ENCODE data around the gene GRIN1.

The GRIN1 gene

GRCh38 chr9:137198902-137199283 lies 59.9 kb downstream of the GRIN1 start:
- Histone ChIP-seq H3K4me1 (ENCODE audit: insufficient read depth, low read length, poor library complexity, severe bottlenecking) (peaks cover 26% of the 10 kb centered on the region), H4K20me1 (ENCODE audit: insufficient read depth, low read length, poor library complexity, severe bottlenecking) (peaks cover 13% of the 10 kb centered on the region), H3K9me2 (replicated peaks; ENCODE audit: low read depth, low read length) (no peaks in the 10 kb centered on the region), H3K9ac (ENCODE audit: low read depth, low read length, poor library complexity, severe bottlenecking) (peak overlapping the region; percentile 10), H3K4me3 (ENCODE audit: low read length, poor library complexity, severe bottlenecking) (peak overlapping the region; percentile 67), H3K36me3 (ENCODE audit: insufficient read depth, low read length) (no peaks in the 10 kb centered on the region), H3K79me2 (ENCODE audit: insufficient read depth, low read length) (peaks cover 52% of the 10 kb centered on the region), H3K9me3 (ENCODE audit: insufficient read depth, low read depth, low read length) (no peaks in the 10 kb centered on the region), H3K4me2 (ENCODE audit: low read depth, low read length, poor library complexity, severe bottlenecking) (peak overlapping the region; percentile 65), H2AFZ (ENCODE audit: low read length) (no peak overlapping the region), H3K27me3 (ENCODE audit: insufficient read depth, low read length, poor library complexity, severe bottlenecking) (no peaks in the 10 kb centered on the region), H3F3A (ENCODE audit: low read depth) (no peaks in the 10 kb centered on the region)
- TF ChIP-seq EZH2phosphoT487 (IDR thresholded peaks at IDR 0.05; ENCODE audit: borderline replicate concordance) = no peak
- TF ChIP-seq, protein P1, sequence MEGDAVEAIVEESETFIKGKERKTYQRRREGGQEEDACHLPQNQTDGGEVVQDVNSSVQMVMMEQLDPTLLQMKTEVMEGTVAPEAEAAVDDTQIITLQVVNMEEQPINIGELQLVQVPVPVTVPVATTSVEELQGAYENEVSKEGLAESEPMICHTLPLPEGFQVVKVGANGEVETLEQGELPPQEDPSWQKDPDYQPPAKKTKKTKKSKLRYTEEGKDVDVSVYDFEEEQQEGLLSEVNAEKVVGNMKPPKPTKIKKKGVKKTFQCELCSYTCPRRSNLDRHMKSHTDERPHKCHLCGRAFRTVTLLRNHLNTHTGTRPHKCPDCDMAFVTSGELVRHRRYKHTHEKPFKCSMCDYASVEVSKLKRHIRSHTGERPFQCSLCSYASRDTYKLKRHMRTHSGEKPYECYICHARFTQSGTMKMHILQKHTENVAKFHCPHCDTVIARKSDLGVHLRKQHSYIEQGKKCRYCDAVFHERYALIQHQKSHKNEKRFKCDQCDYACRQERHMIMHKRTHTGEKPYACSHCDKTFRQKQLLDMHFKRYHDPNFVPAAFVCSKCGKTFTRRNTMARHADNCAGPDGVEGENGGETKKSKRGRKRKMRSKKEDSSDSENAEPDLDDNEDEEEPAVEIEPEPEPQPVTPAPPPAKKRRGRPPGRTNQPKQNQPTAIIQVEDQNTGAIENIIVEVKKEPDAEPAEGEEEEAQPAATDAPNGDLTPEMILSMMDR (conservative IDR thresholded peaks at IDR 0.05; ENCODE audit: low read length) = no peak

DNA sequence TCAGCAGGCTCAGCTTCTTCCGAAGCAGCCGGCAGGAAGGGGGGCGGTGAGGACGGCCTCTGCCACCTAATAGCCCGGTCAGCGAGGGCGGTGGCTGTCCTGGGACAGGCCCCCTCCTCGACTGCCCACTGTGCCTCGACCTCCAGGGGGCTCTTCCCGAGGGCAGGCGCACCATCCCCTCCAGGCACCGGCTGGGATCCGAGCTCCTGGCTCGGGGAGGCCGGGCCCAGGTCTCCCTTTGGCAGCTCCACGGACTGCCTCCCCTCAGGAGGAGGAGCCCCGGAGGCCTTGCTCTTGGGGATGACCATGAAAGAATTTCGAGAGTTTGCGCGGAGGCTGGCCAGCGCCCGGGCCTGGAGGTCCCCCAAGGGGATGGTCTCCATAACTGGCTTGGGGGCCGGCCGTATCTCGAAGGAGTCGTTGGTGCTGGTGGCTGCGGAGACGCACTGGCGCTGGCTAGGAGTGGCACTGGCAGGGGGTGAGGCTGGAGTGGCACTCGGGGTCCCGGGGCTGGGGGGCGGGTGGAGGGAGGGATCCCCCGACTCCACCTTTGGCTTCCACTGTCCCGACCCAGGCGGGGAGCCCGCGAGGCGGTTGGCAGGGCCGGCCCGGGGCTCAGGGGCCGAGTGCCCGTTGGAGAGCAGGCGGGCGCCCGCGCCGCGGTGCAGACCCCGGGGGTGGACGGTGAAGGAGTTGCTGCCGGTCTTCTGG lies 60.6 kb downstream of the GRIN1 start:
- H3K4me1 ChIP-seq (ENCODE audit: insufficient read depth, low read length, poor library complexity, severe bottlenecking) = peaks cover 32% of the 10 kb centered on the region
- H3K4me2 ChIP-seq (ENCODE audit: low read depth, low read length, poor library complexity, severe bottlenecking) = peak overlapping the region; percentile 65
- peak overlapping the region; percentile 67 for H3K4me3 ChIP-seq (ENCODE audit: low read length, poor library complexity, severe bottlenecking)
- H3K27me3 ChIP-seq (ENCODE audit: insufficient read depth, low read length, poor library complexity, severe bottlenecking) = no peaks in the 10 kb centered on the region
- no peaks in the 10 kb centered on the region for H3K9me3 ChIP-seq (ENCODE audit: insufficient read depth, low read depth, low read length)
- H3F3A ChIP-seq (ENCODE audit: low read depth) = no peaks in the 10 kb centered on the region
- H3K9ac ChIP-seq (ENCODE audit: low read depth, low read length, poor library complexity, severe bottlenecking) = peak overlapping the region; percentile 10
- H3K79me2 ChIP-seq (ENCODE audit: insufficient read depth, low read length) = peaks cover 54% of the 10 kb centered on the region
- no peaks in the 10 kb centered on the region for H3K36me3 ChIP-seq (ENCODE audit: insufficient read depth, low read length)
- no peaks in the 10 kb centered on the region for H3K9me2 ChIP-seq (replicated peaks; ENCODE audit: low read depth, low read length)
- H2AFZ ChIP-seq (ENCODE audit: low read length) = no peak overlapping the region
- H4K20me1 ChIP-seq (ENCODE audit: insufficient read depth, low read length, poor library complexity, severe bottlenecking) = peaks cover 20% of the 10 kb centered on the region
- TF ChIP-seq, protein P1 (conservative IDR thresholded peaks at IDR 0.05; ENCODE audit: low read length) = no peak
- no peak for TF ChIP-seq EZH2phosphoT487 (IDR thresholded peaks at IDR 0.05; ENCODE audit: borderline replicate concordance)

DNA sequence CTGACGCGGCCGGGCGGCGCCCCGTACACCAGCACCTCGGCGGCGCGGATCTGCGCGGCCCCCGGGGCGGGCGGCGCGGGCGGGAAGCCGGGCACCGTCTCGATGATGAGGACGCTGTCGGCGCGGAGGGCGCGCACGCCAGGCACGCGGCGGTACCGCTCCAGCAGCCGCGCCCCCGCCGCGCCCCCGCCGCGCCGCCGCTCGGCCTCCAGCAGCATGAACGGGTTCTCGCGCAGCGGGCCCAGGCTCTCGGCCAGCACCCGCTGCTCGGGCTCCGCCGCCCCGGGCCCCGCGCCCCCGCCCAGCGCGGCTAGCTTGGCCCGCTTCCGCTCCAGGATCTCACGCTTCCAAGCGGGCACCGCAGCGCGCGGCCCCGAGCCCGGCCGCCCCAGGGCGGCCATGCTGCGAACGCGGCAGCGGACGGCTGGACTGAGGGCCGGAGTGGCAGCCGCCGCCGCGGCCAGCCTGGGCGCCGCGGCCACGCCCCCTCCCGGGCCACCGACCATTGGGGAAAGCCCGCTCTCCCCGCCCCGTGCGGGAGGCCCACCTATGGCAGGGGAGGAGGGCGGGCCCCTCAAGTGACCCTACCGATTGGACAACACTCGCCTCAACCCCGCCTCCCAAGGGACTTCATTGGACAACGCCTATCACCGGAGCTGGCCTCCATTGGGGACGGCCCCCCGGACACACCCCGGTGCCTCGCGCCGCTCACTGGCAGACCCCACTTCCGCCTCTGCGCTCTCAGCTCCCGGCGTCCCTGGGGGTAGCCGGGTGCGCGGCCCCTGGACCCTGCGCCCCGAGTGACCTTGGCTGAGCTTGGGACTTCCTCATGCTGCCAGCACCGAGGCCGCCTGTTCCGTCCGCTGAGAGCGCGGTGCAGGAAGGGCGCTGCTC lies 61.6 kb downstream of the GRIN1 start, which contains the start of gene TPRN:
Gene TPRN (minus strand): TSS at position 431 of the 894 bp plus-strand sequence. CDS start 30 bp downstream, at position 401.
- H3K36me3 ChIP-seq (ENCODE audit: insufficient read depth, low read length) = no peaks in the 10 kb centered on the region
- H3K9ac ChIP-seq (ENCODE audit: low read depth, low read length, poor library complexity, severe bottlenecking) = peak within 1 kb of the TSS; percentile 89
- peak within 1 kb of the TSS; percentile 85 for H3K4me3 ChIP-seq (ENCODE audit: low read length, poor library complexity, severe bottlenecking)
- TF ChIP-seq EZH2phosphoT487 (IDR thresholded peaks at IDR 0.05; ENCODE audit: borderline replicate concordance) = no peak
- TF ChIP-seq, protein P1 (conservative IDR thresholded peaks at IDR 0.05; ENCODE audit: low read length) = no peak
- no peaks in the 10 kb centered on the region for H3K27me3 ChIP-seq (ENCODE audit: insufficient read depth, low read length, poor library complexity, severe bottlenecking)
- H2AFZ ChIP-seq (ENCODE audit: low read length) = no peak within 1 kb of the TSS
- H3K4me1 ChIP-seq (ENCODE audit: insufficient read depth, low read length, poor library complexity, severe bottlenecking) = peaks cover 37% of the 10 kb centered on the region
- H3K4me2 ChIP-seq (ENCODE audit: low read depth, low read length, poor library complexity, severe bottlenecking) = peak within 1 kb of the TSS; percentile 83
- no peaks in the 10 kb centered on the region for H3K9me2 ChIP-seq (replicated peaks; ENCODE audit: low read depth, low read length)
- H4K20me1 ChIP-seq (ENCODE audit: insufficient read depth, low read length, poor library complexity, severe bottlenecking) = peaks cover 25% of the 10 kb centered on the region
- H3K9me3 ChIP-seq (ENCODE audit: insufficient read depth, low read depth, low read length) = no peaks in the 10 kb centered on the region
- H3F3A ChIP-seq (ENCODE audit: low read depth) = no peaks in the 10 kb centered on the region
- peaks cover 62% of the 10 kb centered on the region for H3K79me2 ChIP-seq (ENCODE audit: insufficient read depth, low read length)
